GM19193 (cell line): ENCODE results near the gene UACA.

Experiments
- POLR2A ChIP-seq: IDR thresholded peaks from 4 replicates; pipeline ENCODE4 v1.6.1; 2011; ENCODE audit not compliant: insufficient read depth, insufficient read length; ENCODE audit errors: extremely low read depth

Gene UACA

GRCh38 chr15:70793694-70794093 is 30.3 kb upstream of the UACA start:
- TF ChIP-seq POLR2A, result no peak

- TF ChIP-seq POLR2A, result no peak
Observed at GRCh38 chr15:70792171-70792573, 28.8 kb upstream of the UACA start.

- TF ChIP-seq POLR2A, result no peak
Observed at GRCh38 chr15:70791259-70791658, 27.9 kb upstream of the UACA start.

GRCh38 chr15:70789213-70789612 is 25.9 kb upstream of the UACA start:
- TF ChIP-seq POLR2A, result no peak

- TF ChIP-seq POLR2A, result no peak
Observed at GRCh38 chr15:70788114-70789049, 25.0 kb upstream of the UACA start.

- no peak for TF ChIP-seq POLR2A
Observed at GRCh38 chr15:70786996-70787395, 23.6 kb upstream of the UACA start.

- no peak for TF ChIP-seq POLR2A
Observed at GRCh38 chr15:70783610-70784022, 20.3 kb upstream of the UACA start.

- no peak for TF ChIP-seq POLR2A
Observed at GRCh38 chr15:70783041-70783440, 19.7 kb upstream of the UACA start.

GRCh38 chr15:70781236-70781635 is 17.9 kb upstream of the UACA start:
- TF ChIP-seq POLR2A, result no peak

GRCh38 chr15:70778258-70779076 is 15.1 kb upstream of the UACA start:
- TF ChIP-seq POLR2A, result no peak

- TF ChIP-seq POLR2A, result no peak
Observed at GRCh38 chr15:70777170-70777926, 14.0 kb upstream of the UACA start.

- TF ChIP-seq POLR2A, result no peak
Observed at GRCh38 chr15:70775160-70775559, 11.8 kb upstream of the UACA start.

GRCh38 chr15:70772402-70772801 is 9.0 kb upstream of the UACA start:
- no peak for TF ChIP-seq POLR2A

GRCh38 chr15:70770863-70771262 is 7.5 kb upstream of the UACA start:
- no peak for TF ChIP-seq POLR2A
